ENCODE measurements around the gene RPS6KA2. TPM values are rescaled to one million over a fixed set of nuclear protein-coding genes. Genes with fewer than 3 reads are reported as not detected.

The RPS6KA2 gene
- total RNA-seq, 1 experiment from 2014 or later = 18.5 TPM

GRCh38 chr6:166650824-166651807, 24.1 kb upstream of the RPS6KA2 start:
- Histone ChIP-seq H3K36me3 (ENCODE audit: low read depth) (no peaks in the 10 kb centered on the region), H2AFZ (no peak overlapping the region), H3K4me3 (no peak overlapping the region), H3K4me2 (no peak overlapping the region), H3K9me2 (ENCODE audit: insufficient read depth) (no peaks in the 10 kb centered on the region), H3F3A (ENCODE audit: insufficient read depth, low read depth) (no peaks in the 10 kb centered on the region), H3K79me2 (ENCODE audit: low read depth) (no peaks in the 10 kb centered on the region), H4K20me1 (ENCODE audit: insufficient read depth) (no peaks in the 10 kb centered on the region), H3K9me3 (ENCODE audit: insufficient read depth, low read depth) (no peaks in the 10 kb centered on the region), H3K4me1 (replicated peaks; ENCODE audit: insufficient read depth) (no peaks in the 10 kb centered on the region), H3K27me3 (ENCODE audit: insufficient read depth, low read depth) (0 out of 2 replicates have a peak, but pooled peaks cover 3% of the 10 kb centered on the region), H3K27ac (no peak overlapping the region)
- TF ChIP-seq EZH2 (IDR thresholded peaks at IDR 0.05; ENCODE audit: low read depth) = no peak
- ChIA-PET POLR2A (ENCODE audit: unreplicated experiment) (interaction anchor here (0.5 kb wide), 1 partner anchor 25 kb away, joined by 3 read pairs; no protein-coding TSS in a partner anchor), CTCF (no interaction called here)
- intact Hi-C loops (cut with micrococcal nuclease; ENCODE audit: unreplicated experiment) = no loop called here
- BruUV-seq (replicated peaks) = no TSS peak
- no peak for DNase-seq

- no TSS peak for BruUV-seq (replicated peaks)
- Histone ChIP-seq H3K36me3 (ENCODE audit: low read depth) (no peaks in the 10 kb centered on the region), H3K4me1 (replicated peaks; ENCODE audit: insufficient read depth) (no peaks in the 10 kb centered on the region), H3K79me2 (ENCODE audit: low read depth) (no peaks in the 10 kb centered on the region), H3K27ac (no peak overlapping the region), H4K20me1 (ENCODE audit: insufficient read depth) (no peaks in the 10 kb centered on the region), H3K27me3 (ENCODE audit: insufficient read depth, low read depth) (no peaks in the 10 kb centered on the region), H3F3A (ENCODE audit: insufficient read depth, low read depth) (no peaks in the 10 kb centered on the region), H2AFZ (no peak overlapping the region), H3K9me3 (ENCODE audit: insufficient read depth, low read depth) (no peaks in the 10 kb centered on the region), H3K4me2 (no peak overlapping the region), H3K9me2 (ENCODE audit: insufficient read depth) (no peaks in the 10 kb centered on the region), H3K4me3 (no peak overlapping the region)
- CTCF ChIA-PET = no interaction called here
- TF ChIP-seq CTCF (conservative IDR thresholded peaks at IDR 0.05) (no peak), EZH2 (IDR thresholded peaks at IDR 0.05; ENCODE audit: low read depth) (no peak)
- intact Hi-C loops (cut with micrococcal nuclease; ENCODE audit: unreplicated experiment) = no loop called here
- DNase-seq = no peak
- POLR2A ChIA-PET (ENCODE audit: unreplicated experiment) = no interaction called here
Observed at GRCh38 chr6:166650047-166650446, 23.0 kb upstream of the RPS6KA2 start.

GRCh38 chr6:166648846-166649245, 21.8 kb upstream of the RPS6KA2 start:
- Histone ChIP-seq H3K27ac (no peak overlapping the region), H3K9me2 (ENCODE audit: insufficient read depth) (no peaks in the 10 kb centered on the region), H3K4me2 (no peak overlapping the region), H3F3A (ENCODE audit: insufficient read depth, low read depth) (no peaks in the 10 kb centered on the region), H4K20me1 (ENCODE audit: insufficient read depth) (no peaks in the 10 kb centered on the region), H3K36me3 (ENCODE audit: low read depth) (no peaks in the 10 kb centered on the region), H3K4me1 (replicated peaks; ENCODE audit: insufficient read depth) (no peaks in the 10 kb centered on the region), H3K4me3 (no peak overlapping the region), H3K79me2 (ENCODE audit: low read depth) (no peaks in the 10 kb centered on the region), H3K9me3 (ENCODE audit: insufficient read depth, low read depth) (no peaks in the 10 kb centered on the region), H3K27me3 (ENCODE audit: insufficient read depth, low read depth) (no peaks in the 10 kb centered on the region), H2AFZ (no peak overlapping the region)
- ChIA-PET POLR2A (ENCODE audit: unreplicated experiment) (no interaction called here), CTCF (no interaction called here)
- intact Hi-C loops (cut with micrococcal nuclease; ENCODE audit: unreplicated experiment) = no loop called here
- no peak for DNase-seq
- BruUV-seq (replicated peaks) = no TSS peak
- no peak for TF ChIP-seq CTCF (conservative IDR thresholded peaks at IDR 0.05)
- no peak for TF ChIP-seq EZH2 (IDR thresholded peaks at IDR 0.05; ENCODE audit: low read depth)
